Measurements from ENCODE around the gene LYRM4.

- no peak for TF ChIP-seq EZH2 (IDR thresholded peaks at IDR 0.05; ENCODE audit: low read length, missing control alignments)
- no peak for TF ChIP-seq CTCF (conservative IDR thresholded peaks at IDR 0.05 in 1 of 2, IDR thresholded peaks at IDR 0.05 in 1 of 2; ENCODE audit: low read depth in 1 of 2, low read length in 2 of 2)
Observed at GRCh38 chr6:5294392-5295211, 33.9 kb upstream of the LYRM4 start.
